ENCODE results near the gene AP1S2. TPM values are rescaled to one million over a fixed set of nuclear protein-coding genes. Genes with fewer than 3 reads are reported as not detected.

The AP1S2 gene
- total and polyA plus RNA-seq, 9 of the 15 experiments (the other 6 are each of a cell fraction or from before 2014, with no cell fraction given) = 11.1 to 64.2 (median 25.8) TPM

DNA sequence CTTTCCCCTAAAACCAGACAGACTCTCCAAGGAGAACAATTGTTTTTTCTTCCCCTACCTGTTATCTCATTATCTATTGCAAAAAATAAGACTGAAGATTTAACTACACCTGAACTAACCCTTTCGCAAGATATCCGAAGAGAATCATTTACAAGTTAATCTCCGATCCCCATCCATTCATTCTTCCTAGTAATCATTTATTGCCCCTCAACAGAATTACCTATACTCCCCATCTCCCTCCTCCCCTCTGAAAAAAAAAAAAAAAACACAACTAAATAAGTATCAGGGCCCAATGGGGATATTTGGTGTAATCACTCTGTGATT, 28.9 kb upstream of the AP1S2 start (continued):
- TF ChIP-seq, protein P1, sequence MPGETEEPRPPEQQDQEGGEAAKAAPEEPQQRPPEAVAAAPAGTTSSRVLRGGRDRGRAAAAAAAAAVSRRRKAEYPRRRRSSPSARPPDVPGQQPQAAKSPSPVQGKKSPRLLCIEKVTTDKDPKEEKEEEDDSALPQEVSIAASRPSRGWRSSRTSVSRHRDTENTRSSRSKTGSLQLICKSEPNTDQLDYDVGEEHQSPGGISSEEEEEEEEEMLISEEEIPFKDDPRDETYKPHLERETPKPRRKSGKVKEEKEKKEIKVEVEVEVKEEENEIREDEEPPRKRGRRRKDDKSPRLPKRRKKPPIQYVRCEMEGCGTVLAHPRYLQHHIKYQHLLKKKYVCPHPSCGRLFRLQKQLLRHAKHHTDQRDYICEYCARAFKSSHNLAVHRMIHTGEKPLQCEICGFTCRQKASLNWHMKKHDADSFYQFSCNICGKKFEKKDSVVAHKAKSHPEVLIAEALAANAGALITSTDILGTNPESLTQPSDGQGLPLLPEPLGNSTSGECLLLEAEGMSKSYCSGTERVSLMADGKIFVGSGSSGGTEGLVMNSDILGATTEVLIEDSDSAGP (CRISPR knock-in tag; IDR thresholded peaks at IDR 0.05) = no peak
- TF ChIP-seq FUS (optimal IDR thresholded peaks at IDR 0.05; ENCODE audit: low read depth, low read length) (no peak), ZNF584 (CRISPR knock-in tag; IDR thresholded peaks at IDR 0.05; ENCODE audit: low read depth) (0 out of 2 replicates have a peak, but pooled peaks have one; percentile 35), BHLHE40 (IDR thresholded peaks at IDR 0.05; ENCODE audit: low read length) (no peak), ATF1 (CRISPR knock-in tag; IDR thresholded peaks at IDR 0.05) (no peak), ATF1 (tag; IDR thresholded peaks at IDR 0.05) (no peak), DDX20 (tag; IDR thresholded peaks at IDR 0.05; ENCODE audit: low read depth) (peak; percentile 6; the same call in 1 of the 2 replicates), SMAD1 (IDR thresholded peaks at IDR 0.05; ENCODE audit: low read depth, low read length, partially characterized antibody) (no peak), CAMTA2 (CRISPR knock-in tag; conservative IDR thresholded peaks at IDR 0.05) (no peak), XRCC3 (IDR thresholded peaks at IDR 0.05) (no peak), MCM7 (IDR thresholded peaks at IDR 0.05) (no peak), GTF2A2 (tag; IDR thresholded peaks at IDR 0.05) (no peak), ZNF133 (CRISPR knock-in tag; IDR thresholded peaks at IDR 0.05) (no peak), BRF1 (IDR thresholded peaks at IDR 0.05; ENCODE audit: borderline replicate concordance, extremely low read depth, insufficient read length) (no peak), NR2C2 (CRISPR knock-in tag; IDR thresholded peaks at IDR 0.05) (no peak), NR2C2 (tag; IDR thresholded peaks at IDR 0.05) (peak; percentile 73; the same call in 1 of the 2 replicates), ZNF175 (CRISPR knock-in tag; IDR thresholded peaks at IDR 0.05; ENCODE audit: low read depth) (peak; percentile 5; the same call in 1 of the 2 replicates), PTTG1 (tag; IDR thresholded peaks at IDR 0.05; ENCODE audit: low read depth) (peak; percentile 85; the same call in 1 of the 2 replicates)
- TF ChIP-seq, protein P2, sequence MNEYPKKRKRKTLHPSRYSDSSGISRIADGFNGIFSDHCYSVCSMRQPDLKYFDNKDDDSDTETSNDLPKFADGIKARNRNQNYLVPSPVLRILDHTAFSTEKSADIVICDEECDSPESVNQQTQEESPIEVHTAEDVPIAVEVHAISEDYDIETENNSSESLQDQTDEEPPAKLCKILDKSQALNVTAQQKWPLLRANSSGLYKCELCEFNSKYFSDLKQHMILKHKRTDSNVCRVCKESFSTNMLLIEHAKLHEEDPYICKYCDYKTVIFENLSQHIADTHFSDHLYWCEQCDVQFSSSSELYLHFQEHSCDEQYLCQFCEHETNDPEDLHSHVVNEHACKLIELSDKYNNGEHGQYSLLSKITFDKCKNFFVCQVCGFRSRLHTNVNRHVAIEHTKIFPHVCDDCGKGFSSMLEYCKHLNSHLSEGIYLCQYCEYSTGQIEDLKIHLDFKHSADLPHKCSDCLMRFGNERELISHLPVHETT (CRISPR knock-in tag; conservative IDR thresholded peaks at IDR 0.05 in 1 of 2, IDR thresholded peaks at IDR 0.05 in 1 of 2) = peak in 1 of 2 experiments; percentile 68; a peak in 1 of 4 replicates
- TF ChIP-seq, protein P3, sequence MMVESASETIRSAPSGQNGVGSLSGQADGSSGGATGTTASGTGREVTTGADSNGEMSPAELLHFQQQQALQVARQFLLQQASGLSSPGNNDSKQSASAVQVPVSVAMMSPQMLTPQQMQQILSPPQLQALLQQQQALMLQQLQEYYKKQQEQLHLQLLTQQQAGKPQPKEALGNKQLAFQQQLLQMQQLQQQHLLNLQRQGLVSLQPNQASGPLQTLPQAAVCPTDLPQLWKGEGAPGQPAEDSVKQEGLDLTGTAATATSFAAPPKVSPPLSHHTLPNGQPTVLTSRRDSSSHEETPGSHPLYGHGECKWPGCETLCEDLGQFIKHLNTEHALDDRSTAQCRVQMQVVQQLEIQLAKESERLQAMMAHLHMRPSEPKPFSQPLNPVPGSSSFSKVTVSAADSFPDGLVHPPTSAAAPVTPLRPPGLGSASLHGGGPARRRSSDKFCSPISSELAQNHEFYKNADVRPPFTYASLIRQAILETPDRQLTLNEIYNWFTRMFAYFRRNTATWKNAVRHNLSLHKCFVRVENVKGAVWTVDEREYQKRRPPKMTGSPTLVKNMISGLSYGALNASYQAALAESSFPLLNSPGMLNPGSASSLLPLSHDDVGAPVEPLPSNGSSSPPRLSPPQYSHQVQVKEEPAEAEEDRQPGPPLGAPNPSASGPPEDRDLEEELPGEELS (CRISPR knock-in tag; IDR thresholded peaks at IDR 0.05; ENCODE audit: borderline replicate concordance) = no peak
- TF ChIP-seq, protein P4, sequence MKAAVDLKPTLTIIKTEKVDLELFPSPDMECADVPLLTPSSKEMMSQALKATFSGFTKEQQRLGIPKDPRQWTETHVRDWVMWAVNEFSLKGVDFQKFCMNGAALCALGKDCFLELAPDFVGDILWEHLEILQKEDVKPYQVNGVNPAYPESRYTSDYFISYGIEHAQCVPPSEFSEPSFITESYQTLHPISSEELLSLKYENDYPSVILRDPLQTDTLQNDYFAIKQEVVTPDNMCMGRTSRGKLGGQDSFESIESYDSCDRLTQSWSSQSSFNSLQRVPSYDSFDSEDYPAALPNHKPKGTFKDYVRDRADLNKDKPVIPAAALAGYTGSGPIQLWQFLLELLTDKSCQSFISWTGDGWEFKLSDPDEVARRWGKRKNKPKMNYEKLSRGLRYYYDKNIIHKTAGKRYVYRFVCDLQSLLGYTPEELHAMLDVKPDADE (conservative IDR thresholded peaks at IDR 0.05; ENCODE audit: control insufficient read depth, low read depth, low read length) = no peak
